Osteoblast (primary cell): ENCODE results near the gene SNX8. TPM values are rescaled to one million over a fixed set of nuclear protein-coding genes. Genes with fewer than 3 reads are reported as not detected.
"Not testable (repeated sequence)": the region's sequence is repeated elsewhere in the genome, so short reads cannot be mapped to it uniquely, and the experiment has no call there.

Source experiments
- DNase-seq: peaks from one replicate; pipeline ENCODE4 v3.0.0; 2011; ENCODE audit warnings: low spot score, mixed read lengths; ENCODE audit not compliant: insufficient read length; ENCODE audit errors: missing footprints
- H2AFZ ChIP-seq: 2 replicates; pipeline ENCODE4 v1.6.0; 2011; ENCODE audit warnings: mild to moderate bottlenecking, low read length
- H3K27ac ChIP-seq: 2 replicates; pipeline ENCODE4 v1.5.1; 2011; ENCODE audit warnings: mild to moderate bottlenecking, low read depth, low read length, moderate library complexity
- H3K27me3 ChIP-seq: 2 replicates; pipeline ENCODE4 v1.6.0; 2012; ENCODE audit warnings: mild to moderate bottlenecking, control low read depth, inconsistent platforms, low read length, moderate library complexity; ENCODE audit not compliant: insufficient read depth
- H3K36me3 ChIP-seq: 2 replicates; pipeline ENCODE4 v1.5.1; 2011; ENCODE audit warnings: mild to moderate bottlenecking, low read length, control low read depth, moderate library complexity; ENCODE audit not compliant: insufficient read depth
- H3K4me1 ChIP-seq: 2 replicates; pipeline ENCODE4 v1.5.1; 2011; ENCODE audit warnings: mild to moderate bottlenecking, low read length, control low read depth, moderate library complexity; ENCODE audit not compliant: insufficient read depth
- H3K4me2 ChIP-seq: 2 replicates; pipeline ENCODE4 v1.6.0; 2011; ENCODE audit warnings: mild to moderate bottlenecking, low read length; ENCODE audit not compliant: insufficient read depth
- H3K4me3 ChIP-seq: fragments of 200-600 bp; sonication (generic); 3 replicates; pipeline ENCODE4 v1.5.1; 2012; ENCODE audit warnings: mild to moderate bottlenecking, low read length, inconsistent platforms; ENCODE audit not compliant: insufficient read depth
- H3K79me2 ChIP-seq: 2 replicates; pipeline ENCODE4 v1.6.0; 2012; ENCODE audit warnings: mild to moderate bottlenecking, low read length, control low read depth, inconsistent platforms; ENCODE audit not compliant: insufficient read depth
- H3K9me3 ChIP-seq: 2 replicates; pipeline ENCODE4 v1.5.1; 2011; ENCODE audit warnings: low read depth, low read length, control low read depth
- H4K20me1 ChIP-seq: 2 replicates; pipeline ENCODE4 v1.6.0; 2012; ENCODE audit warnings: mild to moderate bottlenecking, low read length, control low read depth; ENCODE audit not compliant: insufficient read depth
- total RNA-seq: library from RNA; depleted of rRNA; stranded (reverse); fragments of >200 nt; gene quantifications from 2 replicates; pipeline ENCODE4 v1.2.3, GENCODE V29; 2012
- TF ChIP-seq, protein P1 (sequence below): IDR thresholded peaks from 2 replicates; pipeline ENCODE4 v1.5.1; 2011; ENCODE audit warnings: mild to moderate bottlenecking, low read depth, low read length, moderate library complexity; ENCODE audit errors: extremely low read depth

Gene SNX8
- total RNA-seq, 1 donor = 16.3 TPM

GRCh38 chr7:2312267-2312929 lies 1.8 kb downstream of the SNX8 start:
- no peaks in the 10 kb centered on the region for H3K9me3 ChIP-seq
- no peaks in the 10 kb centered on the region for H3K27me3 ChIP-seq
- H3K27ac ChIP-seq = no peak overlapping the region
- no peak overlapping the region for H2AFZ ChIP-seq
- no peak overlapping the region for H3K4me2 ChIP-seq
- DNase-seq = peak; percentile 41
- H4K20me1 ChIP-seq = no peaks in the 10 kb centered on the region
- no peak overlapping the region for H3K4me3 ChIP-seq
- peaks cover 60% of the 10 kb centered on the region for H3K79me2 ChIP-seq
- TF ChIP-seq, protein P1, sequence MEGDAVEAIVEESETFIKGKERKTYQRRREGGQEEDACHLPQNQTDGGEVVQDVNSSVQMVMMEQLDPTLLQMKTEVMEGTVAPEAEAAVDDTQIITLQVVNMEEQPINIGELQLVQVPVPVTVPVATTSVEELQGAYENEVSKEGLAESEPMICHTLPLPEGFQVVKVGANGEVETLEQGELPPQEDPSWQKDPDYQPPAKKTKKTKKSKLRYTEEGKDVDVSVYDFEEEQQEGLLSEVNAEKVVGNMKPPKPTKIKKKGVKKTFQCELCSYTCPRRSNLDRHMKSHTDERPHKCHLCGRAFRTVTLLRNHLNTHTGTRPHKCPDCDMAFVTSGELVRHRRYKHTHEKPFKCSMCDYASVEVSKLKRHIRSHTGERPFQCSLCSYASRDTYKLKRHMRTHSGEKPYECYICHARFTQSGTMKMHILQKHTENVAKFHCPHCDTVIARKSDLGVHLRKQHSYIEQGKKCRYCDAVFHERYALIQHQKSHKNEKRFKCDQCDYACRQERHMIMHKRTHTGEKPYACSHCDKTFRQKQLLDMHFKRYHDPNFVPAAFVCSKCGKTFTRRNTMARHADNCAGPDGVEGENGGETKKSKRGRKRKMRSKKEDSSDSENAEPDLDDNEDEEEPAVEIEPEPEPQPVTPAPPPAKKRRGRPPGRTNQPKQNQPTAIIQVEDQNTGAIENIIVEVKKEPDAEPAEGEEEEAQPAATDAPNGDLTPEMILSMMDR = no peak
- H3K36me3 ChIP-seq = no peaks in the 10 kb centered on the region
- H3K4me1 ChIP-seq = peaks cover 14% of the 10 kb centered on the region

DNA sequence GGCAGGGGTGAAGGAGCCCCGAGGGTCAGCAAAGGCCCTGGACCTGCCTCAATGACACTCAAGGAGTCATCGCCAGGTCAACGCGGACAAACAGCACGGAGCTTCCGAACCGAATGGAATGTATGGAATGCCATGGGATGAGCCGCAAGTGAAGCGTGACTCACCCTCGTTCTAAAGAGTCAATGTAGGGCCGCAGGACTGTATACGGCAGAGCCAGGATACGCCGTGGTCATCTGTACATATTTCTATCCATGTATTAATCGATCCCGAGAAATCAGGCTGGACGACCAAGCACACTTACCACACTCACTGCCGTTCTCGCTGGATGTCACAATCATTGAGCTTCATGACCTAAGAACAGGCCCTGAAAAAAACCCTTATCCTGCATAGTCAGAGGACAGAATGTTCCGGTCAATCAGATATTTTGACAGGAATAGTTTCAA lies 4.3 kb downstream of the SNX8 start:
- DNase-seq = peak; percentile 93
- Histone ChIP-seq H3K9me3 (no peaks in the 10 kb centered on the region), H3K4me3 (peak overlapping the region; percentile 47), H3K36me3 (no peaks in the 10 kb centered on the region), H3K4me2 (peak overlapping the region; percentile 72), H3K79me2 (peaks cover 83% of the 10 kb centered on the region), H3K27ac (peak overlapping the region; percentile 71), H2AFZ (peak overlapping the region; percentile 70), H3K4me1 (peaks cover 19% of the 10 kb centered on the region), H3K27me3 (no peaks in the 10 kb centered on the region), H4K20me1 (peaks cover 4% of the 10 kb centered on the region)
- TF ChIP-seq, protein P1 = no peak

- no peak overlapping the region for H3K27ac ChIP-seq
- TF ChIP-seq, protein P1 = no peak
- H3K79me2 ChIP-seq = peaks cover 75% of the 10 kb centered on the region
- no peaks in the 10 kb centered on the region for H3K27me3 ChIP-seq
- H3K4me2 ChIP-seq = no peak overlapping the region
- H2AFZ ChIP-seq = no peak overlapping the region
- DNase-seq = no peak
- no peak overlapping the region for H3K4me3 ChIP-seq
- no peaks in the 10 kb centered on the region for H3K36me3 ChIP-seq
- peaks cover 14% of the 10 kb centered on the region for H3K4me1 ChIP-seq
- peaks cover 4% of the 10 kb centered on the region for H4K20me1 ChIP-seq
- H3K9me3 ChIP-seq = no peaks in the 10 kb centered on the region
Measured at GRCh38 chr7:2307690-2308107, 6.5 kb downstream of the SNX8 start.

DNA sequence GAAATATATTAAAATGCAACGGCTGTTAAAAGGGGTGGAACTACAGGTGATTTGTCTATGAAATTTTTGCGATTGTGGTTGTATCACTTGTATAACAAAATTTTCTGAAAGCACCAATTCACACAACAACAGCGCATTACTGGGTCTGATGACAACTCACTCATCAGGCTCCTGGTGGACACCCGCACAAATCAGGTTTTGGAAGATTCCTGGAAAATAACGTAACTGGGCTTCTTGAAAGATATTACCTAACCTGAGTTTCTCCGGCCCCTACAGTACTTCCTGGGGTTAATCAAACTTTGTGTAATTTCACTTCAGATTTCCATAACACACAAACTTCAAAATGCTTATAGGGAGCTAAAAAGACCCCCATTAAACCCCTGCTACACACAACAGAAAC lies 7.6 kb downstream of the SNX8 start:
- H2AFZ ChIP-seq = no peak overlapping the region
- H3K27me3 ChIP-seq = no peaks in the 10 kb centered on the region
- TF ChIP-seq, protein P1 = no peak
- no peak overlapping the region for H3K4me3 ChIP-seq
- H4K20me1 ChIP-seq = peaks cover 4% of the 10 kb centered on the region
- peaks cover 14% of the 10 kb centered on the region for H3K4me1 ChIP-seq
- H3K4me2 ChIP-seq = no peak overlapping the region
- H3K79me2 ChIP-seq = peaks cover 67% of the 10 kb centered on the region
- H3K9me3 ChIP-seq = no peaks in the 10 kb centered on the region
- H3K36me3 ChIP-seq = no peaks in the 10 kb centered on the region
- no peak overlapping the region for H3K27ac ChIP-seq
- no peak for DNase-seq

GRCh38 chr7:2305258-2305657 lies 9.0 kb downstream of the SNX8 start:
- peaks cover 67% of the 10 kb centered on the region for H3K79me2 ChIP-seq
- not testable (repeated sequence) for H3K27ac ChIP-seq, H4K20me1 ChIP-seq, H3K9me3 ChIP-seq, H3K36me3 ChIP-seq, H3K27me3 ChIP-seq, H3K4me3 ChIP-seq, DNase-seq, H2AFZ ChIP-seq, H3K4me2 ChIP-seq
- H3K4me1 ChIP-seq = peaks cover 20% of the 10 kb centered on the region

DNA sequence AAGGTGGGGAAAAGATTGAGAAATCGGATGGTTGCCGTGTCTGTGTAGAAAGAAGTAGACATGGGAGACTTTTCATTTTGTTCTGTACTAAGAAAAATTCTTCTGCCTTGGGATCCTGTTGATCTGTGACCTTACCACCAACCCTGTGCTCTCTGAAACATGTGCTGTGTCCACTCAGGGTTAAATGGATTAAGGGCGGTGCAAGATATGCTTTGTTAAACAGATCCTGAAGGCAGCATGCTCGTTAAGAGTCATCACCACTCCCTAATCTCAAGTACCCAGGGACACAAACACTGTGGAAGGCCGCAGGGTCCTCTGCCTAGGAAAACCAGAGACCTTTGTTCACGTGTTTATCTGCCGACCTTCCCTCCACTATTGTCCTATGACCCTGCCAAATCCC lies 10.7 kb downstream of the SNX8 start:
- Histone ChIP-seq H3K79me2 (peaks cover 66% of the 10 kb centered on the region), H3K4me1 (peaks cover 28% of the 10 kb centered on the region)
- DNase-seq, H3K27me3 ChIP-seq, H3K4me3 ChIP-seq, H2AFZ ChIP-seq, H3K4me2 ChIP-seq, H3K9me3 ChIP-seq, H4K20me1 ChIP-seq, H3K36me3 ChIP-seq, H3K27ac ChIP-seq: not testable (repeated sequence)
